IPS DF 6.9 (cell line): Measurements from ENCODE around the gene EIF4A3.

Source experiments
- DNase-seq: peaks from one replicate; pipeline ENCODE4 v3.0.0-alpha.2; 2013; ENCODE audit warnings: low read depth, low spot score
- H3K27ac ChIP-seq: one replicate; pipeline ENCODE4 v1.5.1; 2013; ENCODE audit warnings: low read length, control low read depth
- H3K27me3 ChIP-seq: 2 replicates; pipeline ENCODE4 v1.6.1; 2013; ENCODE audit warnings: mild to moderate bottlenecking, low read length; ENCODE audit not compliant: control insufficient read depth, insufficient read depth
- H3K36me3 ChIP-seq: 2 replicates; pipeline ENCODE4 v1.6.1; 2013; ENCODE audit warnings: low read length; ENCODE audit not compliant: control insufficient read depth, insufficient read depth
- H3K4me1 ChIP-seq: 2 replicates; pipeline ENCODE4 v1.6.1; 2013; ENCODE audit warnings: low read length; ENCODE audit not compliant: control insufficient read depth, insufficient read depth
- H3K4me3 ChIP-seq: 2 replicates; pipeline ENCODE4 v1.5.1; 2013; ENCODE audit warnings: mild to moderate bottlenecking, low read length
- H3K9me3 ChIP-seq: 2 replicates; pipeline ENCODE4 v1.6.1; 2013; ENCODE audit warnings: low read length, inconsistent platforms; ENCODE audit not compliant: control insufficient read depth, insufficient read depth
- WGBS: extraction: QIAGEN DNeasy Blood & Tissue Kit; methylation state at CpG from one replicate; pipeline ENCODE4 v1.1.7; 2013; ENCODE audit warnings: mixed read lengths, missing lambda C conversion rate; ENCODE audit not compliant: insufficient read length, insufficient coverage; 5-methylcytosine and 5-hydroxymethylcytosine counted together

Gene EIF4A3

DNA sequence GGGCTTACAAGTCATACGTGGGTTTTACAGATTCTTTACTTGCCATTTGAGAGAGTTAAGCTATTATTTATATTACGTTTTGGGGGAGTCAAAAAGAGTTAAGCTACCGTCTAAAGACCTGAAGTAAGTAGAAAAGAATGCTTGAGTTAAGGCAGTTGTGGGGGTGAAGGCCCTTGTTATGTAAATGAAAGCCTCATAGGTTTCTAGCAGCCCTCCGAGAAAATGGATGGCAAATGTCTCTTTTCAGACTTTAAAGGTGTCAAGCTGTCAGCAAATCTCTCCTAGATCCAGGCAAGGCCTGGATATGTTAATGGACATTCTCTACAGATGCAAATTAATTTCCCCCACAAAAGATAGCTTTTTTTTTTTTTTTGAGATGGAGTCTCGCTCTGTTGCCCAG lies 7.2 kb upstream of the EIF4A3 start:
- H3K27ac ChIP-seq, result no peak overlapping the region
- H3K27me3 ChIP-seq, result no peaks in the 10 kb centered on the region
- no peaks in the 10 kb centered on the region for H3K36me3 ChIP-seq
- peaks cover 2% of the 10 kb centered on the region; the same call in 1 of the 2 replicates for H3K4me1 ChIP-seq
- no peak overlapping the region for H3K4me3 ChIP-seq
- no peaks in the 10 kb centered on the region; the same call in 1 of the 2 replicates for H3K9me3 ChIP-seq
- WGBS, result no CpG with 5 or more reads among the region's 5 CpGs
- no peak for DNase-seq

DNA sequence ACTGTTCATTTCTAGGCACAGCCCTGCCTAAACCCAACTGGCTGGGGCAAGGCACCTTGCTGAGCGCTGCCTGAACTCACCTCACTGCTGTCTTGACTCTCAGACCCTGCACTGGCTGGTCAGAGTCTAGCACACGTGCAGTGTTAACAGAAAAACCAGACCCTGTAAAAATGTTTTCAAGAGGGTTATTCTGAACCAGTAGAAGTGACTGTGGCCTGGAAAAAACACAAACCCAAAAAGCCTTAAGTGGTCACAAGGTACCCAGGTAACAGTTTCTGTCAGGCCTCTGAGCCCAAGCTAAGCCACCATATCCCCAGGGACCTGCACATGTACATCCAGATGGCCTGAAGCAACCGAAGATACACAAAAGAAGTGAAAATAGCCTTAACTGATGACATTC lies 6.1 kb upstream of the EIF4A3 start:
- WGBS, result no CpG with 5 or more reads among the region's 3 CpGs
- Histone ChIP-seq H3K27me3 (no peaks in the 10 kb centered on the region), H3K9me3 (no peaks in the 10 kb centered on the region; the same call in 1 of the 2 replicates), H3K27ac (no peak overlapping the region), H3K4me1 (peaks cover 2% of the 10 kb centered on the region; the same call in 1 of the 2 replicates), H3K36me3 (no peaks in the 10 kb centered on the region), H3K4me3 (no peak overlapping the region)
- DNase-seq, result no peak

DNA sequence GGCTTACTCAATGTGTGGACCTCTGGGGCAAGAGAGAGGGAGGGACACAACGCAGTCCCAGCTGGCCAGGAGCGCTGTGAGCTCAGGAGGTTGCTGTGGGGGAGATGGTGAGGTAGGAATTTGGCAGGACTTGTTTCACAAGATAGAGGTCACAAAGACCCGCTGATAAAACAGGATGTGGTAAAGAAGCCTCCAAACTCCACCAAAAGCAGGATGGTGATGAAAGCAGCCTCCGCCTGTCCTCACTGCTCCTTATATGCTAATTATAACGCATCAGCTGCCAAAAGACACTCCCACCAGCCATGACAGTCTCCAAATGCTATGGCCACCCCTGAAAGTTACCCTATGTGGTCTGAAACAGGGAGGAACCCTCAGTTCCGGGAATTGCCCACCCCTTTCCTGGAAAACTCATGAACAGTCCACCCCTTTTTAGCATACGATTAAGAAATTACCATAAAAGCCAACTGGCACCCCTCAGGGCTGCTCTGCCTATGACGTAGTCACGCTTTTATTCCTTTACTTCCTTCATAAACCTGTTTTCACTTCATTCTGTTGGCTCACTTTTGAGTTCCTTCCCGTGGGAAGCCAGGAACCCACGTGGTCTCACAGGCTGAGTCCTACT lies 5.3 kb upstream of the EIF4A3 start:
- peaks cover 2% of the 10 kb centered on the region; the same call in 1 of the 2 replicates for H3K4me1 ChIP-seq
- H3K9me3 ChIP-seq, result no peaks in the 10 kb centered on the region; the same call in 1 of the 2 replicates
- DNase-seq, result no peak
- H3K36me3 ChIP-seq, result no peaks in the 10 kb centered on the region
- no CpG with 5 or more reads among the region's 11 CpGs for WGBS
- no peaks in the 10 kb centered on the region for H3K27me3 ChIP-seq
- H3K4me3 ChIP-seq, result no peak overlapping the region
- no peak overlapping the region for H3K27ac ChIP-seq

DNA sequence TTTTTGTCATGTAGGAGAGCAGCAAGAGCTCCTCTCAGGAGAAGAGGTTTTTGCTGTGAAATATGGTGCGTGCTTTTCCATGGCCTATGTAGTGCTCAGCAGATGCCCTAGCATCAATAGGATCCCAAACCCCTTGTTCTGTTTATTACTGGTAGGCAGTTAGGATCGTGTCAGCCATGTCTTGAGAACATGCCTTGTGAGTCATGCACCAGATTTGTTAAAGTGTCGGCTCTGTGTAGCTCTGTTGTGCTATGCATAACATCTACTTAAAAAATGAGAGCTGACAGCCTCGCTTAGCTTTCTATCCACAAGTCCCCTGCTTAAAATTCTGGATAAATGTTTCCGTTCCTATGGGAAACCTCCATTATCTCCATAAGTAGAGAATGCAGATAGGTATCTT lies 4.4 kb upstream of the EIF4A3 start:
- Histone ChIP-seq H3K9me3 (no peaks in the 10 kb centered on the region; the same call in 1 of the 2 replicates), H3K27ac (no peak overlapping the region)
- WGBS, result no CpG with 5 or more reads among the region's 5 CpGs

DNA sequence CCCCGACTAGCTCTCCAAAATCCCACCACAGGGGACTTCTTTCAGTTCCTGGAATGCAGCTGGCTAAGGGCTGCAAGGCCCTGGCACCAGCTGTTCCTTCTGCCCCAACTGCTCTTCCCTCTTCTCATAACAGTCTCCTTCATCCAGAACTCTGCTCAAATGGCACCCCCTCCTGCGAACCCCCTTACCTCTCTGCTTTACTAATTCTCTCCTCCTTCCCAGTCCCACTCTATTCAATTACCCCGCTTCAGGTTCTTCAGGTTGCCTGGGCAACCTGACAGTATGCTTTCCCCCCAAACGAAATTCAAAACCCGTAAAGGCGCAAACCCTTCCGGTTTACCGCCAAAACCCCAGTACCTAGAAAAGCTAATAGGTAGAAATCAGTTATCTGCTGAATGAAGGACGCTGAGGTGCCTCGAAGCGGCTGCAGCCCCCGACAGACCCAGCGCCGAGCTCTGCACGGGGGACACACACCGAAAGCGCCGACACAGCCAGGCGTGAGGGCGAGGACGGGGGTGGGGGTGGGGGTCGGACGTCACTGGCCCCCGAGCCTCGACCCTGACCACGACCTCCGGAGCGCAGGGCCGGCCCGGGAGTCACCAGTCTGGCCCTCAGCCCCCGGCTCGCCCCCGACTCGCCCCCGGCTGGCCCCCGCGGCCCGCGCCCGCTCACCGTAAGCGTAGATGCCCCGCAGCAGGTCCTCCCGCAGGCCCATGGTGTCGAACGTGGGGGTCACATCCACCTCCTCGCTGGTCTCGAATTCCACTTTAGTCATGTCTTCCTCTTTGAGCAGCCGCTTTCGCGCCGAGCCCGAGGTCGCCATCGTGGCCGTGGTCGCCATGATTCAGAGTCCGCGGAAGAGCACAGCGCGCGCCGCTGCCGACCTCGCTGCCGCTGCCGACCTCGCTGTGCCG lies 550 bp downstream of the EIF4A3 start:
- no peak overlapping the region for H3K27ac ChIP-seq
- no CpG with 5 or more reads among the region's 69 CpGs for whole genome bisulfite sequencing
- H3K9me3 ChIP-seq, result no peaks in the 10 kb centered on the region
- DNase-seq, result no peak
- H3K4me1 ChIP-seq, result peaks cover 2% of the 10 kb centered on the region; the same call in 1 of the 2 replicates
- no peaks in the 10 kb centered on the region for H3K27me3 ChIP-seq
- peak overlapping the region; percentile 74 for H3K4me3 ChIP-seq
- H3K36me3 ChIP-seq, result peaks cover 11% of the 10 kb centered on the region; the same call in 1 of the 2 replicates

More for the DNA sequence above, 4.4 kb upstream of the EIF4A3 start:
- Histone ChIP-seq H3K4me3 (no peak overlapping the region), H3K27me3 (no peaks in the 10 kb centered on the region), H3K4me1 (peaks cover 2% of the 10 kb centered on the region; the same call in 1 of the 2 replicates), H3K36me3 (no peaks in the 10 kb centered on the region)
- DNase-seq, result no peak

DNA sequence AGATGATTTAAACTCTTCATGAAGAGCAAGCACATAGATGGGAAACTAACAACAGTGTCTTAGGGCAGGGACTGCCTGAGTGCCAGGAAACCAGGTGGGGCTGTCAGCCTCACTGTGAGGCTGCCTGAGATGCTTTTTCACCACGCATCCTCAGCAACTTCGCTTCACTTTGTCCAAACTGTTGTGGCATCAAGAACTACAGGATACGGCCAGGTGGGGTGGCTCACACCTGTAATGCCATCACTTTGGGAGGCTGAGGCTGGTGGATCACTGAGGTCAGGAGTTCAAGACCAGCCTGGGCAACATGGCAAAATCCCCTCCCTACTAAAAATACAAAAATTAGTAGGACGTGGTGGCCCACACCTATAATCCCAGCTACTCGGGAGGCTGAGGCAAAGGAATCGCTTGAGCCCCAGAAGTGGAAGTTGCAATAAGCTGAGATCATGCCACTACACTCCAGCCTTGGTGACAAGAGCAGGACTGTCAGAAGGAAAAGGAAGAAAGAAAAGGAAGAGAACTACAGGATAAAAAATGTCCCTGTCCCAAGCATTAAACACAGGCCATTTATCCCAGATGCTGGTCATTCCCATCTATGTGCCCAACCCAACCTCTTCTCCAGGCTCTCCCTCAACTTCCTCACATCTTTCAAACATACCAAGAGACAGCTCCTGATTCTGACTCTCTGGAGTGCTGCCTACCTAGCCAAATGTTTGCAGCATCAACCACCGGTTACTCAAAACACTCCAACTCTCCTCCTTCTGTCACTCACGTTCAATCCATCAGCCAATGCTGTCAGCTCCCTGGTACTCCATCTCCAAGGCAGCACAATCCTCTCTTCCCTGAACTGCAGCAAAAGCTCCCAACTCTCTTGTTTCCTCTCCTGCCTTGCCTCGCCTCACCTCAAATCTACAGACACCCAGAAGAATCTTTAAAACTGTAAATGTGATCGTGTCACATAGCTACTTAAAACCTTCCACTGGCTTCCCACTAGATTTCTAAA lies 1.6 kb downstream of the EIF4A3 start:
- H3K36me3 ChIP-seq, result peaks cover 11% of the 10 kb centered on the region; the same call in 1 of the 2 replicates
- H3K27ac ChIP-seq, result no peak overlapping the region
- DNase-seq, result no peak

DNA sequence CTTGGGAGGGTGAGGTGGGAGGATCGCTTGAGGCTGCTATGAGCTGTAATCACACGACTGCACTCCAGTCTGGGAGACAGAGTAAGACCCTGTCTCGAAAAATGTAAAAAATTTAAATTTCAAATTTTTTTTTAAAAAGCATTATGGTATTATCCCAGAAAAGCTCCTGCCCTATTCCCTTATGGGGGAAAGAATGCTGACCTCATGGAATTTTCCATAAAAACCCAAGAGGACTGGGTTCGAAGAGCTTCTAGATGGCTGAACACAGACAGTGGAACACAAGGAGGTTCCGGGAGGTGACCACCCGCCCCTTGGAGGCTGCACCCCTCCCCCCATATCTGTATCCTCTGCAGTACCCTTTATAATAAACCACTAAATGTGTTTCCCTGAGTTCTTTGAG lies 4.0 kb downstream of the EIF4A3 start:
- no CpG with 5 or more reads among the region's 6 CpGs for WGBS
- Histone ChIP-seq H3K4me1 (peaks cover 2% of the 10 kb centered on the region; the same call in 1 of the 2 replicates), H3K27ac (no peak overlapping the region), H3K9me3 (no peaks in the 10 kb centered on the region), H3K4me3 (no peak overlapping the region), H3K36me3 (peaks cover 23% of the 10 kb centered on the region; the same call in 1 of the 2 replicates), H3K27me3 (no peaks in the 10 kb centered on the region; the same call in 1 of the 2 replicates)
- DNase-seq, result no peak

More for the DNA sequence above, 1.6 kb downstream of the EIF4A3 start:
- peaks cover 2% of the 10 kb centered on the region; the same call in 1 of the 2 replicates for H3K4me1 ChIP-seq
- no CpG with 5 or more reads among the region's 10 CpGs for WGBS
- H3K4me3 ChIP-seq, result peak overlapping the region; percentile 74; the same call in 1 of the 2 replicates
- H3K9me3 ChIP-seq, result no peaks in the 10 kb centered on the region
- H3K27me3 ChIP-seq, result no peaks in the 10 kb centered on the region

DNA sequence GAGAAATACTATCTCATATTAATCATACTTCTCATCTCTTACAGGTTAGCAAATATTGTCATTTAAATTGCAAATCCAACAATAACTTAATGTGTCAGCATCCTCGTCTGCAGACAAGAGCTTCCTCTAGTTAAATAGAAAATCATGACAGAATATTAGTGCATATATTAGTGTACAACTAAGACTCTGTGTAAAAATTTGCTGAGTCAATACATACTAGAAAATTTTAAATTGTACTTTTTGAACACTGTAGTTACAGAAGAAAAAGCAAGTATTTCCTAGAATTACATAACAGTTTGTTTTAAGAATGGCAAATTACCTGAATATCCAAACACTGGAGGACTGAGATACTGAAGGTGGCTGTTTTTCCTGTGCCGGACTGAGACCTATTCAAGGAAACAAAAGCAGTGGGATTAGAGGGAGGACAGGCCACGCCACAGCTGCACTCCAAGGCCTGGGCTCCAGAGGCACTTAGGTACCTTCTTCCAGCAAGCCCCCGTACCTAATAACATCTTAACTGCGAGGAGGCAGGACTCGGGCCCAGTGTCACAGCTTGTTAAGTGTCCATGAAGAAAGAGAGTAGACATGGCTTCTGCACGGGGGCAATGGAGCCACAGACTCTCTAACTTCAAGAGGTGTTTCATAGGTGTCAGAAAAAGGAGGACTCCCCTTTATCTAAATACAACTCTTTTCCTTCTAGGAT lies 5.3 kb downstream of the EIF4A3 start:
- Histone ChIP-seq H3K27ac (no peak overlapping the region), H3K36me3 (peaks cover 33% of the 10 kb centered on the region; the same call in 1 of the 2 replicates)
- no CpG with 5 or more reads among the region's 7 CpGs for WGBS

DNA sequence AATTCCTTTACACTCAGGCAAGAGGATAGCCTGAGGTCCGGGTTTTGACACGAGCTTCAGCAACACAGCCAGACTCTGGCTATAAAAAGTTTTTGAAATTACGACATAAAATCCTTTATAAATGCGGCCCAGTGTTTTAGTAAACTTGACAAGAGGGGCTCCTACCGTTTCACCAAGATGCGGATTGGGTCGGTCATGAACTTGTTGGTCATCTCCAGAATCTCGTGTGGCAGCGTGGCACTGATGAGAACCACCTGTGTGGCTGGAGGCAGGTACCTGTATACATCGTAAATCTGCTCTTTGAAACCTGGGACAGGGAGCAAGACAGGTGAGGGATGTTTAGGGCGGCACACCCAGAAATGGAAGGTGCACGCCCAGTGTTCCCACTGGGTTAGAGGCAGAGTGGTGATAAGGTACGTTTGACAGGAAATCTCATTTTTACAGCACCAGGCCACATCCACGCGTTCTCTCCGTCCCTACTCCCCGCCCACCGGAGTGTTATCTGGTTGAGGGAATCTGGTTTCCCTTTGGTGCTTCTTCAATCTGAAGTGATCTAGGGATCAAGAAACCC lies 8.0 kb downstream of the EIF4A3 start:
- WGBS, result no CpG with 5 or more reads among the region's 18 CpGs
- Histone ChIP-seq H3K9me3 (no peaks in the 10 kb centered on the region), H3K4me3 (no peak overlapping the region), H3K4me1 (no peaks in the 10 kb centered on the region), H3K36me3 (peaks cover 39% of the 10 kb centered on the region; the same call in 1 of the 2 replicates), H3K27me3 (no peaks in the 10 kb centered on the region; the same call in 1 of the 2 replicates), H3K27ac (no peak overlapping the region)
- DNase-seq, result no peak

More for the DNA sequence above, 5.3 kb downstream of the EIF4A3 start:
- Histone ChIP-seq H3K4me3 (no peak overlapping the region), H3K27me3 (no peaks in the 10 kb centered on the region; the same call in 1 of the 2 replicates), H3K9me3 (no peaks in the 10 kb centered on the region), H3K4me1 (peaks cover 2% of the 10 kb centered on the region; the same call in 1 of the 2 replicates)
- no peak for DNase-seq
